A549 (cell line): Measurements from ENCODE around the gene KRABD2.

Experiments
- BHLHE40 ChIP-seq: IDR thresholded peaks from 2 replicates; pipeline ENCODE4 v1.6.1; 2012; ENCODE audit warnings: low read depth, low read length, inconsistent platforms
- CHD4 ChIP-seq: fragments of 200-600 bp; sonication (generic); IDR thresholded peaks from 2 replicates; pipeline ENCODE4 v1.6.1; 2016; ENCODE audit warnings: antibody characterized with exemption, mild to moderate bottlenecking, borderline replicate concordance
- EP300 ChIP-seq, 2 experiments: fragments of >200 bp; sonication (Bioruptor Twin); formaldehyde crosslinking; IDR thresholded peaks; 2 replicates in 1 of 2; 3 replicates in 1 of 2; pipeline ENCODE4 v1.6.1; 2016 to 2017
- JUNB ChIP-seq: fragments of >200 bp; sonication (Bioruptor Twin); formaldehyde crosslinking; IDR thresholded peaks from 2 replicates; pipeline ENCODE4 v1.6.1; 2016
- MAFK ChIP-seq: fragments of 450-650 bp; IDR thresholded peaks from 2 replicates; pipeline ENCODE4 v1.6.1; 2014; ENCODE audit not compliant: partially characterized antibody
- PHF8 ChIP-seq: fragments of 200-600 bp; sonication (generic); IDR thresholded peaks from 2 replicates; pipeline ENCODE4 v1.6.1; 2016; ENCODE audit warnings: low read depth, mild to moderate bottlenecking, antibody characterized with exemption, moderate library complexity, borderline replicate concordance
- POLR2A ChIP-seq: IDR thresholded peaks from 2 replicates; pipeline ENCODE4 v1.6.1; 2012; ENCODE audit warnings: mild to moderate bottlenecking, low read length
- RFX5 ChIP-seq: fragments of 450-650 bp; IDR thresholded peaks from 2 replicates; pipeline ENCODE4 v1.7.1; 2014; ENCODE audit warnings: antibody characterized with exemption, mild to moderate bottlenecking, moderate library complexity
- SMC3 ChIP-seq: fragments of >200 bp; sonication (Bioruptor Twin); formaldehyde crosslinking; IDR thresholded peaks from 3 replicates; pipeline ENCODE4 v1.6.1; 2018; ENCODE audit warnings: inconsistent platforms
- TF ChIP-seq, protein P1 (sequence below): fragments of >200 bp; sonication (Bioruptor Twin); formaldehyde crosslinking; IDR thresholded peaks from 3 replicates; pipeline ENCODE4 v1.5.1; 2016
- TF ChIP-seq, protein P2 (sequence below): fragments of 150-350 bp; IDR thresholded peaks from 2 replicates; pipeline ENCODE4 v1.6.1; 2014; ENCODE audit warnings: low read depth, mild to moderate bottlenecking, low read length
- TF ChIP-seq, protein P3 (sequence below): IDR thresholded peaks from 2 replicates; pipeline ENCODE4 v1.6.1; 2012
- TF ChIP-seq, protein P4 (sequence below): fragments of 200-600 bp; sonication (generic); IDR thresholded peaks from 2 replicates; pipeline ENCODE4 v1.6.1; 2016; ENCODE audit warnings: antibody characterized with exemption, mild to moderate bottlenecking, moderate library complexity

DNA sequence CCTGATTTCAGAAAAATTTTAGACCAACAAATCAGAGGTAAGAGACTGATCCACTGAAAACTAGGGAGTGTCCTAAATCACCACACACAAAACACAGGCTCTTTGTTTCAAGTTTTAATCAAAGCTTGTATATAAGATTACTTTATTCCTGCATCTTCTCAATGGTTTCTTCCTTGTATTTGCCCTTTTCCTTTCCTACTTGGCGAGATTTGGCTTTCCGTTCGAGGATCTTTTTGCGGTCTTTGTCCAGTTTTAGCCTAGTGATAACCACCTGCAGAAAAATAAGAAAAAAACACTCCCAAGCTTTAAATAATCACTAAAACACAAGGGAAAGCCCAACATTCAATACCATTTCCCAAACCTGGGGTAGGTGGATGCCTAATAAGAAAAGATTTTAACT is 918 bp upstream of the KRABD2 start:
- TF ChIP-seq RFX5, result no peak
- TF ChIP-seq, protein P1, sequence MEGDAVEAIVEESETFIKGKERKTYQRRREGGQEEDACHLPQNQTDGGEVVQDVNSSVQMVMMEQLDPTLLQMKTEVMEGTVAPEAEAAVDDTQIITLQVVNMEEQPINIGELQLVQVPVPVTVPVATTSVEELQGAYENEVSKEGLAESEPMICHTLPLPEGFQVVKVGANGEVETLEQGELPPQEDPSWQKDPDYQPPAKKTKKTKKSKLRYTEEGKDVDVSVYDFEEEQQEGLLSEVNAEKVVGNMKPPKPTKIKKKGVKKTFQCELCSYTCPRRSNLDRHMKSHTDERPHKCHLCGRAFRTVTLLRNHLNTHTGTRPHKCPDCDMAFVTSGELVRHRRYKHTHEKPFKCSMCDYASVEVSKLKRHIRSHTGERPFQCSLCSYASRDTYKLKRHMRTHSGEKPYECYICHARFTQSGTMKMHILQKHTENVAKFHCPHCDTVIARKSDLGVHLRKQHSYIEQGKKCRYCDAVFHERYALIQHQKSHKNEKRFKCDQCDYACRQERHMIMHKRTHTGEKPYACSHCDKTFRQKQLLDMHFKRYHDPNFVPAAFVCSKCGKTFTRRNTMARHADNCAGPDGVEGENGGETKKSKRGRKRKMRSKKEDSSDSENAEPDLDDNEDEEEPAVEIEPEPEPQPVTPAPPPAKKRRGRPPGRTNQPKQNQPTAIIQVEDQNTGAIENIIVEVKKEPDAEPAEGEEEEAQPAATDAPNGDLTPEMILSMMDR, result no peak
- TF ChIP-seq SMC3, result no peak
- TF ChIP-seq BHLHE40, result no peak
- TF ChIP-seq, protein P2, sequence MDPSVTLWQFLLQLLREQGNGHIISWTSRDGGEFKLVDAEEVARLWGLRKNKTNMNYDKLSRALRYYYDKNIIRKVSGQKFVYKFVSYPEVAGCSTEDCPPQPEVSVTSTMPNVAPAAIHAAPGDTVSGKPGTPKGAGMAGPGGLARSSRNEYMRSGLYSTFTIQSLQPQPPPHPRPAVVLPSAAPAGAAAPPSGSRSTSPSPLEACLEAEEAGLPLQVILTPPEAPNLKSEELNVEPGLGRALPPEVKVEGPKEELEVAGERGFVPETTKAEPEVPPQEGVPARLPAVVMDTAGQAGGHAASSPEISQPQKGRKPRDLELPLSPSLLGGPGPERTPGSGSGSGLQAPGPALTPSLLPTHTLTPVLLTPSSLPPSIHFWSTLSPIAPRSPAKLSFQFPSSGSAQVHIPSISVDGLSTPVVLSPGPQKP, result no peak
- TF ChIP-seq, protein P3, sequence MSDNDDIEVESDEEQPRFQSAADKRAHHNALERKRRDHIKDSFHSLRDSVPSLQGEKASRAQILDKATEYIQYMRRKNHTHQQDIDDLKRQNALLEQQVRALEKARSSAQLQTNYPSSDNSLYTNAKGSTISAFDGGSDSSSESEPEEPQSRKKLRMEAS, result no peak
- no peak for TF ChIP-seq MAFK
- TF ChIP-seq POLR2A, result no peak
- no peak for TF ChIP-seq PHF8
- TF ChIP-seq, protein P4, sequence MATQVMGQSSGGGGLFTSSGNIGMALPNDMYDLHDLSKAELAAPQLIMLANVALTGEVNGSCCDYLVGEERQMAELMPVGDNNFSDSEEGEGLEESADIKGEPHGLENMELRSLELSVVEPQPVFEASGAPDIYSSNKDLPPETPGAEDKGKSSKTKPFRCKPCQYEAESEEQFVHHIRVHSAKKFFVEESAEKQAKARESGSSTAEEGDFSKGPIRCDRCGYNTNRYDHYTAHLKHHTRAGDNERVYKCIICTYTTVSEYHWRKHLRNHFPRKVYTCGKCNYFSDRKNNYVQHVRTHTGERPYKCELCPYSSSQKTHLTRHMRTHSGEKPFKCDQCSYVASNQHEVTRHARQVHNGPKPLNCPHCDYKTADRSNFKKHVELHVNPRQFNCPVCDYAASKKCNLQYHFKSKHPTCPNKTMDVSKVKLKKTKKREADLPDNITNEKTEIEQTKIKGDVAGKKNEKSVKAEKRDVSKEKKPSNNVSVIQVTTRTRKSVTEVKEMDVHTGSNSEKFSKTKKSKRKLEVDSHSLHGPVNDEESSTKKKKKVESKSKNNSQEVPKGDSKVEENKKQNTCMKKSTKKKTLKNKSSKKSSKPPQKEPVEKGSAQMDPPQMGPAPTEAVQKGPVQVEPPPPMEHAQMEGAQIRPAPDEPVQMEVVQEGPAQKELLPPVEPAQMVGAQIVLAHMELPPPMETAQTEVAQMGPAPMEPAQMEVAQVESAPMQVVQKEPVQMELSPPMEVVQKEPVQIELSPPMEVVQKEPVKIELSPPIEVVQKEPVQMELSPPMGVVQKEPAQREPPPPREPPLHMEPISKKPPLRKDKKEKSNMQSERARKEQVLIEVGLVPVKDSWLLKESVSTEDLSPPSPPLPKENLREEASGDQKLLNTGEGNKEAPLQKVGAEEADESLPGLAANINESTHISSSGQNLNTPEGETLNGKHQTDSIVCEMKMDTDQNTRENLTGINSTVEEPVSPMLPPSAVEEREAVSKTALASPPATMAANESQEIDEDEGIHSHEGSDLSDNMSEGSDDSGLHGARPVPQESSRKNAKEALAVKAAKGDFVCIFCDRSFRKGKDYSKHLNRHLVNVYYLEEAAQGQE, result no peak
- no peak for TF ChIP-seq JUNB
- TF ChIP-seq CHD4, result no peak
- no peak for TF ChIP-seq EP300 (IDR thresholded peaks at IDR 0.05)
